ENCODE measurements around the gene IRF8.

The IRF8 gene

DNA sequence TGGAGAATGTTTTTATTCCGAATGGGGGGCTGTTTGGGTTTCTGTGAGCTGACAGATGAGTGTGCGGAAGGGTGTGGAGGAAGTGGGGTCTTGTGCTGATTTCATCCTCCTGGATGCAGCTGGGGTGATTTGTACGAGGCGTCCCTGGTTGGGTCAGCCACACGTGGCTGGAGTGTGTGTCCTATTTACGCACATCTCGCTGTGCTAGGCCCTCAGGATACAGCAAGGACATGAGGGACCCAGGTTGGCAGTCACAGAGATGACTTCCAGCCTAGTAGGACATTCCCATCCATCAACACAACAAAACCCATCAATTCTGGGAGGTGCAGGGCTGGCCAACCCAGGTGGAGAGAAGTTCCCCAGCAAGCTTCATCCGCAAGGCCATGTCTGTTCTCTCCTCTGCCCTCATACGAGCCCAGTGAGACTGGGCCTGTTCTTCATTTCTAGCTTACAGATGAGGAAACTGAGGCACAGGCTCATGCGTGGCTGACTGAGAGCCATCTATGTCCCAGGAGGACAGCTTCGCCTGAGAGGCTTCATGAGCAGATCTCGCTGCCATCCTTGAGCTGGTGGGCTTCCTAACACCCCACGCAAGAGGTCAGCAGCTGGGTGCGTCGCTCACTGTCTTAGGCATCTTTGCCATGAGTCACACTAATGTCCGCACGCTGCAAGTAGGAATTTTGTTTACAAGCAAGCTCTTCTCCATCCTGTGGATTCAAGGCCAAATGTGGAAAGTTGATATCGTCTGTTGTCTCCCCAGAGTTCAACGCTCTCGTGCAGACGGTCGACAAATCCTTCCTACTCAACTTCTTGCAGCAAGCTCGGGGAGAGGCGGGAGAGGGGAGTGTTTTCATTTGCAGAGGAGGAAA is 24.4 kb downstream of the IRF8 start:
- Histone ChIP-seq H3K23ac (ENCODE audit: low read length in 2 of 2) (no peak overlapping the region), H2BK12ac (ENCODE audit: low read length in 2 of 2) (peak overlapping the region in 1 of 2 experiments; percentile 8), H3K4me2 (ENCODE audit: low read length, poor library complexity, severe bottlenecking) (no peak overlapping the region), H3K18ac (ENCODE audit: low read depth in 1 of 2, low read length in 2 of 2) (no peak overlapping the region), H2AFZ (ENCODE audit: low read depth, low read length) (no peak overlapping the region), H3K27ac (ENCODE audit: low read length, poor library complexity, severe bottlenecking) (no peak overlapping the region), H2AK5ac (ENCODE audit: low read length, severe bottlenecking) (no peak overlapping the region), H3K36me3 (ENCODE audit: control insufficient read depth in 1 of 2, insufficient read depth in 2 of 2, low read depth in 1 of 2, low read length in 2 of 2) (peaks cover 0 to 2% of the 10 kb centered on the region in 2 experiments), H3K27me3 (ENCODE audit: control insufficient read depth in 1 of 2, insufficient read depth in 1 of 2, low read length in 2 of 2) (peaks cover 11 to 26% of the 10 kb centered on the region in 2 experiments), H2BK5ac (ENCODE audit: low read depth, low read length, poor library complexity, severe bottlenecking) (no peak overlapping the region), H3K4me3 (ENCODE audit: insufficient read depth in 1 of 2, low read depth in 1 of 2, low read length in 2 of 2) (no peak overlapping the region), H3K9me3 (ENCODE audit: control insufficient read depth, low read length) (no peaks in the 10 kb centered on the region), H3K4me1 (ENCODE audit: control insufficient read depth, insufficient read depth, low read depth, low read length) (no peaks in the 10 kb centered on the region), H4K8ac (ENCODE audit: low read length) (no peak overlapping the region), H3K4ac (ENCODE audit: low read depth in 1 of 2, low read length in 2 of 2) (peak overlapping the region in 1 of 2 experiments; percentile 44), H3K79me1 (replicated peaks; ENCODE audit: low read length, poor library complexity, severe bottlenecking) (no peaks in the 10 kb centered on the region), H4K91ac (ENCODE audit: low read length) (no peak overlapping the region), H3K9ac (ENCODE audit: low read length) (no peak overlapping the region), H2BK120ac (ENCODE audit: low read depth, low read length) (no peak overlapping the region), H2BK15ac (ENCODE audit: low read depth, poor library complexity, severe bottlenecking) (no peak overlapping the region), H3K14ac (ENCODE audit: low read length in 2 of 2) (peak overlapping the region in 1 of 2 experiments; percentile 16)
- WGBS = 47% methylated on average over 23 of the region's 24 CpGs
- peak; percentile 98 for DNase-seq

DNA sequence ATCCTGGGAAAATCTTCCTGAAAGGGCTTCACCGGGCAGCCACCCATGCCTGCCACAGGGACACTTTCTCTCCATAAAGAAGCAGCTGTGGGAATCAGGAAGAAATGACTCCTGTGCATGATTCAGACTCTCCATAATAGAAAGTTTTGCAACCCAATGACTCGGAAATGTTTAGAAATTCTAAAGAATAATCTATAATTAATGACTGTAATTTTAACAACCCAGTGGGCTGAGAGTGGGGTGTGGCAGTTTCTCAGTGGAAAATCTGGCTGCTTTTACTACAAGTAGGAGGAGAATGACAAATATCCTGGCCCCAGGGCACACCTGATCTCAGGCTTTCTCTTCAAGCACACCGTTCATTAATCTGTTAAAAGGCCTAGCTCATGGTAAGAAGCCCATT is 25.7 kb downstream of the IRF8 start:
- peak; percentile 89 for DNase-seq
- Histone ChIP-seq H3K9me3 (ENCODE audit: control insufficient read depth, low read length) (no peaks in the 10 kb centered on the region), H3K79me1 (replicated peaks; ENCODE audit: low read length, poor library complexity, severe bottlenecking) (no peaks in the 10 kb centered on the region), H3K27ac (ENCODE audit: low read length, poor library complexity, severe bottlenecking) (no peak overlapping the region), H4K91ac (ENCODE audit: low read length) (no peak overlapping the region), H2AK5ac (ENCODE audit: low read length, severe bottlenecking) (no peak overlapping the region), H3K4me1 (ENCODE audit: control insufficient read depth, insufficient read depth, low read depth, low read length) (no peaks in the 10 kb centered on the region), H3K9ac (ENCODE audit: low read length) (no peak overlapping the region), H3K27me3 (ENCODE audit: control insufficient read depth in 1 of 2, insufficient read depth in 1 of 2, low read length in 2 of 2) (peaks cover 19 to 31% of the 10 kb centered on the region in 2 experiments), H3K4ac (ENCODE audit: low read depth in 1 of 2, low read length in 2 of 2) (no peak overlapping the region), H3K14ac (ENCODE audit: low read length in 2 of 2) (no peak overlapping the region), H2AFZ (ENCODE audit: low read depth, low read length) (no peak overlapping the region), H3K4me3 (ENCODE audit: insufficient read depth in 1 of 2, low read depth in 1 of 2, low read length in 2 of 2) (no peak overlapping the region), H3K4me2 (ENCODE audit: low read length, poor library complexity, severe bottlenecking) (no peak overlapping the region), H3K36me3 (ENCODE audit: control insufficient read depth in 1 of 2, insufficient read depth in 2 of 2, low read depth in 1 of 2, low read length in 2 of 2) (no peaks in the 10 kb centered on the region), H2BK15ac (ENCODE audit: low read depth, poor library complexity, severe bottlenecking) (no peak overlapping the region), H2BK12ac (ENCODE audit: low read length in 2 of 2) (peak overlapping the region in 1 of 2 experiments; percentile 7), H3K18ac (ENCODE audit: low read depth in 1 of 2, low read length in 2 of 2) (no peak overlapping the region), H2BK5ac (ENCODE audit: low read depth, low read length, poor library complexity, severe bottlenecking) (no peak overlapping the region), H2BK120ac (ENCODE audit: low read depth, low read length) (no peak overlapping the region), H3K23ac (ENCODE audit: low read length in 2 of 2) (no peak overlapping the region), H4K8ac (ENCODE audit: low read length) (no peak overlapping the region)
- WGBS = 89% methylated on average over 2 of the region's 3 CpGs

DNA sequence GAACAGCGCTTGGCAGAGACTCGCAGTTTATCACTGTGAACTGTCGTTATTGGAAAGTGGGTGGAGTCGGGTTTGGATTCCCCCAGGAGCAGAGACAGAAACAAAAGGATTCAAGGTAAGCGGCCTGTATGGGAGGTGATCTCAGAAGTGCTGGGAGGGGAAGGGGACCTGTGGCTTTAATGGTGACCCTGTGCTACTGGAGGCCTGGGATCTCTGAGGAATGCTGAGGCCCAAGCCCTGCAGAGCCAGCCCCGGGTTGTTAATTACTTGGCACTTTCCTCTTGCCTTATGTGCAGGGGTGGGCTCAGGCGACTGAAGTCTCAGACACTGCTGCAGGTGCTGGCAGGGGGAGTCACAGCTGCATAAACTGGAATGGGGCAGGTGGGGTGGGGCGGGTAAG is 27.4 kb downstream of the IRF8 start:
- H3K4ac ChIP-seq (ENCODE audit: low read depth in 1 of 2, low read length in 2 of 2) = no peak overlapping the region
- H3K4me3 ChIP-seq (ENCODE audit: insufficient read depth in 1 of 2, low read depth in 1 of 2, low read length in 2 of 2) = no peak overlapping the region
- H4K8ac ChIP-seq (ENCODE audit: low read length) = no peak overlapping the region
- H2AK5ac ChIP-seq (ENCODE audit: low read length, severe bottlenecking) = no peak overlapping the region
- no peak overlapping the region for H3K27ac ChIP-seq (ENCODE audit: low read length, poor library complexity, severe bottlenecking)
- H2BK12ac ChIP-seq (ENCODE audit: low read length in 2 of 2) = no peak overlapping the region
- H3K36me3 ChIP-seq (ENCODE audit: control insufficient read depth in 1 of 2, insufficient read depth in 2 of 2, low read depth in 1 of 2, low read length in 2 of 2) = no peaks in the 10 kb centered on the region
- H2BK120ac ChIP-seq (ENCODE audit: low read depth, low read length) = no peak overlapping the region
- no peak overlapping the region for H3K9ac ChIP-seq (ENCODE audit: low read length)
- H3K4me1 ChIP-seq (ENCODE audit: control insufficient read depth, insufficient read depth, low read depth, low read length) = no peaks in the 10 kb centered on the region
- DNase-seq = no peak
- H3K23ac ChIP-seq (ENCODE audit: low read length in 2 of 2) = no peak overlapping the region
- no peaks in the 10 kb centered on the region for H3K79me1 ChIP-seq (replicated peaks; ENCODE audit: low read length, poor library complexity, severe bottlenecking)
- no peaks in the 10 kb centered on the region for H3K9me3 ChIP-seq (ENCODE audit: control insufficient read depth, low read length)
- H3K4me2 ChIP-seq (ENCODE audit: low read length, poor library complexity, severe bottlenecking) = no peak overlapping the region
- 71% methylated on average over 8 of the region's 8 CpGs for WGBS
- H3K18ac ChIP-seq (ENCODE audit: low read depth in 1 of 2, low read length in 2 of 2) = no peak overlapping the region
- H3K14ac ChIP-seq (ENCODE audit: low read length in 2 of 2) = no peak overlapping the region
- no peak overlapping the region for H4K91ac ChIP-seq (ENCODE audit: low read length)
- no peak overlapping the region for H2AFZ ChIP-seq (ENCODE audit: low read depth, low read length)
- peaks cover 19 to 37% of the 10 kb centered on the region in 2 experiments for H3K27me3 ChIP-seq (ENCODE audit: control insufficient read depth in 1 of 2, insufficient read depth in 1 of 2, low read length in 2 of 2)
- H2BK15ac ChIP-seq (ENCODE audit: low read depth, poor library complexity, severe bottlenecking) = no peak overlapping the region
- no peak overlapping the region for H2BK5ac ChIP-seq (ENCODE audit: low read depth, low read length, poor library complexity, severe bottlenecking)

DNA sequence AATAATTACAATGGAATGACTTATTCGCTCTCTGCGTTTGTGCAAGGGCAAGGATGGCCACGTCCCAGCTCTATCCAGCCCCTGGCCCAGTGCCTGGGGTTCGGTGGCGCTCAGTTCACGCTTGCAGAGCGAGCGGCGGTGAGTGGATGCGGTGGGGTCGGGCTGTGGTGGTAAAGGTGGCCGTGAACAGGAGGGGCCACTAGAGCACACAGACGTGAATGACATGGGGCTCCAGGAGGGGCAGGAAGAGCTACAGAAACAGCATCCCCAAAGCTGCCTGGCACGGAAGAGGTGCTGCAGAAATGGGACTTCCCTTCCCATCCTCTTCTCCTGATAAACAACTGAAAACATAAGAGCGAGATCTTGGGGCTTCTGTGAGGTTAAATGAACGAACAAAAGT is 28.4 kb downstream of the IRF8 start:
- no peak for DNase-seq
- no peak overlapping the region for H2BK120ac ChIP-seq (ENCODE audit: low read depth, low read length)
- no peak overlapping the region for H4K8ac ChIP-seq (ENCODE audit: low read length)
- no peak overlapping the region for H2AK5ac ChIP-seq (ENCODE audit: low read length, severe bottlenecking)
- no peak overlapping the region for H3K4me3 ChIP-seq (ENCODE audit: insufficient read depth in 1 of 2, low read depth in 1 of 2, low read length in 2 of 2)
- no peak overlapping the region for H3K27ac ChIP-seq (ENCODE audit: low read length, poor library complexity, severe bottlenecking)
- H2AFZ ChIP-seq (ENCODE audit: low read depth, low read length) = no peak overlapping the region
- no peak overlapping the region for H4K91ac ChIP-seq (ENCODE audit: low read length)
- 85% methylated on average over 16 of the region's 16 CpGs for WGBS
- H2BK5ac ChIP-seq (ENCODE audit: low read depth, low read length, poor library complexity, severe bottlenecking) = no peak overlapping the region
- H3K23ac ChIP-seq (ENCODE audit: low read length in 2 of 2) = no peak overlapping the region
- H3K14ac ChIP-seq (ENCODE audit: low read length in 2 of 2) = peak overlapping the region in 1 of 2 experiments; percentile 96
- H3K4ac ChIP-seq (ENCODE audit: low read depth in 1 of 2, low read length in 2 of 2) = no peak overlapping the region
- no peaks in the 10 kb centered on the region for H3K4me1 ChIP-seq (ENCODE audit: control insufficient read depth, insufficient read depth, low read depth, low read length)
- H3K27me3 ChIP-seq (ENCODE audit: control insufficient read depth in 1 of 2, insufficient read depth in 1 of 2, low read length in 2 of 2) = peaks cover 19 to 46% of the 10 kb centered on the region in 2 experiments
- H3K4me2 ChIP-seq (ENCODE audit: low read length, poor library complexity, severe bottlenecking) = no peak overlapping the region
- H2BK12ac ChIP-seq (ENCODE audit: low read length in 2 of 2) = no peak overlapping the region
- no peak overlapping the region for H3K9ac ChIP-seq (ENCODE audit: low read length)
- H3K36me3 ChIP-seq (ENCODE audit: control insufficient read depth in 1 of 2, insufficient read depth in 2 of 2, low read depth in 1 of 2, low read length in 2 of 2) = no peaks in the 10 kb centered on the region
- H3K79me1 ChIP-seq (replicated peaks; ENCODE audit: low read length, poor library complexity, severe bottlenecking) = no peaks in the 10 kb centered on the region
- H3K18ac ChIP-seq (ENCODE audit: low read depth in 1 of 2, low read length in 2 of 2) = peak overlapping the region in 1 of 2 experiments; percentile 34
- H2BK15ac ChIP-seq (ENCODE audit: low read depth, poor library complexity, severe bottlenecking) = no peak overlapping the region
- no peaks in the 10 kb centered on the region for H3K9me3 ChIP-seq (ENCODE audit: control insufficient read depth, low read length)
